DOHH2 (cell line): Measurements from ENCODE around the gene PAX6.

Experiments used
- EZH2phosphoT487 ChIP-seq: fragments of 200-600 bp; sonication (generic); IDR thresholded peaks from 2 replicates; pipeline ENCODE4 v1.6.1; 2017; ENCODE audit warnings: borderline replicate concordance, mild to moderate bottlenecking, antibody characterized with exemption, low read length, moderate library complexity, mixed read lengths
- TF ChIP-seq, protein P1 (sequence below): fragments of 200-600 bp; sonication (generic); IDR thresholded peaks from one replicate; pipeline ENCODE4 v1.5.1; 2014; ENCODE audit warnings: antibody characterized with exemption, mild to moderate bottlenecking, low read depth, low read length; ENCODE audit not compliant: poor library complexity, severe bottlenecking

DNA sequence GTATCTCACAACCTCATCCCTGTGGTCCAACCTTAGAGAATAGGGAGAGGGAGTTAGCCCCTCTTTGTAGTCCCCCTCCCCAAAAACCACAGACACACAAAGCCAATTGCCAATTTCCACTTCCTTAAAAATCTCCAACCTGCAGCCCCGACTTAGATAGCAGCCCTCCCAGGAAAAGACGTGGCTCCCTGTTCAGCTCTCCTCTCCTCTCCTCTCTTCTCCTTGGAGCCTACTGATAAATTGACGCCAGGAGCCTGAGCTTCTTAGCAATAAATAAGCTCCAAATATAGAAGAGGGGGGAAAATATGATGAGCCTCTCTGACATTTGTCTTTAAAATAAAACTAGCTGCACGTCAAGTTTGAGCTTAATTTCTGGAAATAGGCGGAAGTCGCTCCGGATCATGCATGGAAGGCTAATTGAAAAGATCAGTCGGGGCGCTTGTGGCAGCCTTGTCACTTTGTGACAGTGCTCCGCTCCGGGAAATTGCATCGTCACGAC is 7.3 kb downstream of the PAX6 start:
- TF ChIP-seq, protein P1, sequence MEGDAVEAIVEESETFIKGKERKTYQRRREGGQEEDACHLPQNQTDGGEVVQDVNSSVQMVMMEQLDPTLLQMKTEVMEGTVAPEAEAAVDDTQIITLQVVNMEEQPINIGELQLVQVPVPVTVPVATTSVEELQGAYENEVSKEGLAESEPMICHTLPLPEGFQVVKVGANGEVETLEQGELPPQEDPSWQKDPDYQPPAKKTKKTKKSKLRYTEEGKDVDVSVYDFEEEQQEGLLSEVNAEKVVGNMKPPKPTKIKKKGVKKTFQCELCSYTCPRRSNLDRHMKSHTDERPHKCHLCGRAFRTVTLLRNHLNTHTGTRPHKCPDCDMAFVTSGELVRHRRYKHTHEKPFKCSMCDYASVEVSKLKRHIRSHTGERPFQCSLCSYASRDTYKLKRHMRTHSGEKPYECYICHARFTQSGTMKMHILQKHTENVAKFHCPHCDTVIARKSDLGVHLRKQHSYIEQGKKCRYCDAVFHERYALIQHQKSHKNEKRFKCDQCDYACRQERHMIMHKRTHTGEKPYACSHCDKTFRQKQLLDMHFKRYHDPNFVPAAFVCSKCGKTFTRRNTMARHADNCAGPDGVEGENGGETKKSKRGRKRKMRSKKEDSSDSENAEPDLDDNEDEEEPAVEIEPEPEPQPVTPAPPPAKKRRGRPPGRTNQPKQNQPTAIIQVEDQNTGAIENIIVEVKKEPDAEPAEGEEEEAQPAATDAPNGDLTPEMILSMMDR: no peak
- no peak for TF ChIP-seq EZH2phosphoT487
